Measurements from ENCODE around the gene NFIA.

DNA sequence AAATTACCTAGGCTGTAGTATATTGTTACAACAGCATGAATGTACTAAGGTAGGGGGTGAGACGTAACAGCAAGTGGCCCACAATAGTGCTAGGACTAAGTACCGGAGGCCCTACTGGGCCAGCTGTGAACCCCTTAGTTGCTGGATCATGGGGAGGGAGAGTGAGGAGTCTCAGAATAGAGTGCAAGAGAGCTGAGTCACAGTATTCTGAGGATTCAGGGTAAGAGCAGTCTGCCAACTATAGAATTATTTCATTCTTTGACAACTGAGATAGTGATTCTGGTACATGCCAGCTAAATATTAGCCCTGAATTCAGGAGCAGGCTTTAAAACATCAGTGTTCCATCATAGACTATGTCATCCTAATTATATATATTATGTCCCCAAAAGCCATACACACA, 423.9 kb downstream of the NFIA start:
- no peak for TF ChIP-seq EZH2 (IDR thresholded peaks at IDR 0.05; ENCODE audit: borderline replicate concordance, low read depth, low read length, poor library complexity, severe bottlenecking)
- TF ChIP-seq, protein P1, sequence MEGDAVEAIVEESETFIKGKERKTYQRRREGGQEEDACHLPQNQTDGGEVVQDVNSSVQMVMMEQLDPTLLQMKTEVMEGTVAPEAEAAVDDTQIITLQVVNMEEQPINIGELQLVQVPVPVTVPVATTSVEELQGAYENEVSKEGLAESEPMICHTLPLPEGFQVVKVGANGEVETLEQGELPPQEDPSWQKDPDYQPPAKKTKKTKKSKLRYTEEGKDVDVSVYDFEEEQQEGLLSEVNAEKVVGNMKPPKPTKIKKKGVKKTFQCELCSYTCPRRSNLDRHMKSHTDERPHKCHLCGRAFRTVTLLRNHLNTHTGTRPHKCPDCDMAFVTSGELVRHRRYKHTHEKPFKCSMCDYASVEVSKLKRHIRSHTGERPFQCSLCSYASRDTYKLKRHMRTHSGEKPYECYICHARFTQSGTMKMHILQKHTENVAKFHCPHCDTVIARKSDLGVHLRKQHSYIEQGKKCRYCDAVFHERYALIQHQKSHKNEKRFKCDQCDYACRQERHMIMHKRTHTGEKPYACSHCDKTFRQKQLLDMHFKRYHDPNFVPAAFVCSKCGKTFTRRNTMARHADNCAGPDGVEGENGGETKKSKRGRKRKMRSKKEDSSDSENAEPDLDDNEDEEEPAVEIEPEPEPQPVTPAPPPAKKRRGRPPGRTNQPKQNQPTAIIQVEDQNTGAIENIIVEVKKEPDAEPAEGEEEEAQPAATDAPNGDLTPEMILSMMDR (conservative IDR thresholded peaks at IDR 0.05; ENCODE audit: low read depth, low read length): no peak
